Duodenal mucosa (tissue), 2 donors: ENCODE results near the gene KISS1.
"Not testable (repeated sequence)": the region's sequence is repeated elsewhere in the genome, so short reads cannot be mapped to it uniquely, and the experiment has no call there.

Source experiments
- H3K27ac ChIP-seq: one replicate; pipeline ENCODE4 v1.7.0; 2013; ENCODE audit warnings: low read depth, low read length
- H3K27me3 ChIP-seq, 2 donors: one replicate each; pipeline ENCODE4 v1.7.0; 2013; ENCODE audit warnings: low read length in 2 of 2, control low read depth in 1 of 2; ENCODE audit not compliant: insufficient read depth in 2 of 2, control insufficient read depth in 1 of 2
- H3K36me3 ChIP-seq, 2 donors: one replicate each; pipeline ENCODE4 v1.7.0; 2013; ENCODE audit warnings: low read length in 2 of 2, control low read depth in 1 of 2; ENCODE audit not compliant: insufficient read depth in 2 of 2, control insufficient read depth in 1 of 2
- H3K4me1 ChIP-seq, 2 donors: one replicate each; pipeline ENCODE4 v1.7.0; 2013; ENCODE audit warnings: low read length in 2 of 2, control low read depth in 1 of 2; ENCODE audit not compliant: insufficient read depth in 2 of 2, control insufficient read depth in 1 of 2
- H3K4me3 ChIP-seq, 2 donors: one replicate each; pipeline ENCODE4 v1.7.0; 2013; ENCODE audit warnings: low read length in 2 of 2, low read depth in 1 of 2
- H3K9ac ChIP-seq, 2 donors: one replicate each; pipeline ENCODE4 v1.7.0; 2013; ENCODE audit warnings: low read length in 2 of 2, low read depth in 1 of 2
- H3K9me3 ChIP-seq, 2 donors: one replicate each; pipeline ENCODE4 v1.7.0; 2013; ENCODE audit warnings: low read length in 2 of 2, control low read depth in 1 of 2; ENCODE audit not compliant: control insufficient read depth in 1 of 2

KISS1 gene

GRCh38 chr1:204196068-204196795 is at the start of gene KISS1:
Gene KISS1, minus strand, starts transcription at chr1:204196491. Its CDS starts 3,615 bp downstream, at chr1:204192876.
- H3K9ac ChIP-seq, result no peak within 1 kb of the TSS
- H3K4me1 ChIP-seq, result peaks cover 18 to 36% of the 10 kb centered on the region in 2 donors
- H3K27me3 ChIP-seq, result no peaks in the 10 kb centered on the region
- H3K4me3 ChIP-seq, result no peak within 1 kb of the TSS
- no peaks in the 10 kb centered on the region for H3K36me3 ChIP-seq
- no peaks in the 10 kb centered on the region for H3K9me3 ChIP-seq
- no peak within 1 kb of the TSS for H3K27ac ChIP-seq

- no peaks in the 10 kb centered on the region for H3K9me3 ChIP-seq
- H3K4me3 ChIP-seq, result no peak overlapping the region
- H3K36me3 ChIP-seq, result peaks cover 38 to 84% of the 10 kb centered on the region in 2 donors
- H3K27ac ChIP-seq, result no peak overlapping the region
- no peaks in the 10 kb centered on the region for H3K4me1 ChIP-seq
- no peak overlapping the region for H3K9ac ChIP-seq
- H3K27me3 ChIP-seq, result no peaks in the 10 kb centered on the region
These were observed 46.6 kb upstream of the KISS1 start for GRCh38 chr1:204242920-204243319.

GRCh38 chr1:204241914-204242313 is 45.6 kb upstream of the KISS1 start:
- H3K4me1 ChIP-seq, result no peaks in the 10 kb centered on the region
- peaks cover 34 to 84% of the 10 kb centered on the region in 2 donors for H3K36me3 ChIP-seq
- no peaks in the 10 kb centered on the region for H3K27me3 ChIP-seq
- no peak overlapping the region for H3K9ac ChIP-seq
- H3K4me3 ChIP-seq, result no peak overlapping the region
- H3K27ac ChIP-seq, result no peak overlapping the region
- H3K9me3 ChIP-seq, result no peaks in the 10 kb centered on the region

GRCh38 chr1:204241050-204241449 is 44.8 kb upstream of the KISS1 start:
- Histone ChIP-seq H3K9me3 (no peaks in the 10 kb centered on the region), H3K27ac (no peak overlapping the region), H3K36me3 (peaks cover 30 to 86% of the 10 kb centered on the region in 2 donors)

GRCh38 chr1:204240233-204240632 is 43.9 kb upstream of the KISS1 start:
- no peaks in the 10 kb centered on the region for H3K27me3 ChIP-seq

More at GRCh38 chr1:204241050-204241449, 44.8 kb upstream of the KISS1 start:
- H3K4me3 ChIP-seq, result no peak overlapping the region
- H3K9ac ChIP-seq, result no peak overlapping the region
- no peaks in the 10 kb centered on the region for H3K4me1 ChIP-seq
- no peaks in the 10 kb centered on the region for H3K27me3 ChIP-seq

GRCh38 chr1:204239401-204239800 is 43.1 kb upstream of the KISS1 start:
- not testable (repeated sequence) for H3K9me3 ChIP-seq, H3K4me1 ChIP-seq, H3K4me3 ChIP-seq, H3K27ac ChIP-seq, H3K9ac ChIP-seq, H3K27me3 ChIP-seq
- H3K36me3 ChIP-seq, result peaks cover 27 to 80% of the 10 kb centered on the region in 2 donors

More at GRCh38 chr1:204240233-204240632, 43.9 kb upstream of the KISS1 start:
- Histone ChIP-seq H3K36me3 (peaks cover 28 to 83% of the 10 kb centered on the region in 2 donors), H3K4me1 (no peaks in the 10 kb centered on the region), H3K9me3 (no peaks in the 10 kb centered on the region), H3K27ac (no peak overlapping the region), H3K9ac (no peak overlapping the region), H3K4me3 (no peak overlapping the region)

- not testable (repeated sequence) for H3K9me3 ChIP-seq, H3K4me3 ChIP-seq, H3K27ac ChIP-seq, H3K27me3 ChIP-seq, H3K9ac ChIP-seq, H3K4me1 ChIP-seq
- peaks cover 27 to 85% of the 10 kb centered on the region in 2 donors for H3K36me3 ChIP-seq
These were observed 42.2 kb upstream of the KISS1 start for GRCh38 chr1:204238520-204238919.

- H3K9ac ChIP-seq, result not testable (repeated sequence)
- H3K36me3 ChIP-seq, result peaks cover 18 to 80% of the 10 kb centered on the region in 2 donors
These were observed 41.2 kb upstream of the KISS1 start for GRCh38 chr1:204237515-204237914.

GRCh38 chr1:204232526-204232925 is 36.2 kb upstream of the KISS1 start:
- H3K27ac ChIP-seq, result no peak overlapping the region
- H3K9me3 ChIP-seq, result no peaks in the 10 kb centered on the region
- H3K36me3 ChIP-seq, result peaks cover 13 to 86% of the 10 kb centered on the region in 2 donors
- H3K4me1 ChIP-seq, result peaks cover 10 to 11% of the 10 kb centered on the region in 2 donors
- no peak overlapping the region for H3K4me3 ChIP-seq
- no peaks in the 10 kb centered on the region for H3K27me3 ChIP-seq
- H3K9ac ChIP-seq, result no peak overlapping the region

More at GRCh38 chr1:204237515-204237914, 41.2 kb upstream of the KISS1 start:
- H3K4me1 ChIP-seq, H3K27ac ChIP-seq, H3K4me3 ChIP-seq, H3K9me3 ChIP-seq, H3K27me3 ChIP-seq: not testable (repeated sequence)

- Histone ChIP-seq H3K36me3 (peaks cover 13 to 77% of the 10 kb centered on the region in 2 donors), H3K27ac (no peak overlapping the region), H3K9ac (no peak overlapping the region), H3K9me3 (no peaks in the 10 kb centered on the region), H3K4me3 (no peak overlapping the region), H3K27me3 (no peaks in the 10 kb centered on the region), H3K4me1 (peaks cover 32 to 34% of the 10 kb centered on the region in 2 donors)
These were observed 33.9 kb upstream of the KISS1 start for GRCh38 chr1:204230211-204230610.
